Liver (tissue), 3 donors: ENCODE results near the gene ACACA.

Experiments
- CTCF ChIP-seq: fragments of 150-350 bp; IDR thresholded peaks from 2 replicates; pipeline ENCODE4 v1.5.1; 2017; ENCODE audit warnings: improper control_type of control experiment, low read depth, low read length; ENCODE audit not compliant: missing input control
- EGR1 ChIP-seq, 2 donors: IDR thresholded peaks; 2 replicates each; pipeline ENCODE4 v1.6.1; 2016 to 2018; ENCODE audit warnings: antibody characterized with exemption in 2 of 2, low read depth in 2 of 2
- FOXA1 ChIP-seq: IDR thresholded peaks from 2 replicates; pipeline ENCODE4 v1.6.1; 2016; ENCODE audit warnings: antibody characterized with exemption
- GABPA ChIP-seq, 2 donors: IDR thresholded peaks in 1 of 2; conservative IDR thresholded peaks in 1 of 2; 2 replicates each; pipeline ENCODE4 v1.6.1; 2016; ENCODE audit warnings: antibody characterized with exemption in 2 of 2, mild to moderate bottlenecking in 1 of 2, moderate library complexity in 1 of 2
- MAX ChIP-seq: IDR thresholded peaks from 2 replicates; pipeline ENCODE4 v1.6.1; 2016; ENCODE audit warnings: antibody characterized with exemption
- REST ChIP-seq: IDR thresholded peaks from 2 replicates; pipeline ENCODE4 v1.6.1; 2016; ENCODE audit warnings: antibody characterized with exemption, mild to moderate bottlenecking
- RXRA ChIP-seq, 2 donors: IDR thresholded peaks; 2 replicates each; pipeline ENCODE4 v1.6.1; 2017 to 2018; ENCODE audit warnings: antibody characterized with exemption in 2 of 2, mild to moderate bottlenecking in 1 of 2
- SP1 ChIP-seq: IDR thresholded peaks from 2 replicates; pipeline ENCODE4 v1.6.1; 2018; ENCODE audit warnings: antibody characterized with exemption, mild to moderate bottlenecking
- TAF1 ChIP-seq: conservative IDR thresholded peaks from 2 replicates; pipeline ENCODE4 v1.6.1; 2016; ENCODE audit warnings: antibody characterized with exemption, mild to moderate bottlenecking
- YY1 ChIP-seq: IDR thresholded peaks from 2 replicates; pipeline ENCODE4 v1.6.1; 2016; ENCODE audit warnings: antibody characterized with exemption, mild to moderate bottlenecking
- ZBTB33 ChIP-seq: IDR thresholded peaks from 2 replicates; pipeline ENCODE4 v1.6.1; 2016; ENCODE audit warnings: antibody characterized with exemption
- donor health status: healthy.
- donor health status: healthy.

- TF ChIP-seq REST (no peak), YY1 (no peak), CTCF (no peak), ZBTB33 (no peak), TAF1 (no peak), RXRA (IDR thresholded peaks at IDR 0.05) (no peak), EGR1 (IDR thresholded peaks at IDR 0.05; ENCODE audit: low read depth in 2 of 2) (no peak), SP1 (no peak), GABPA (IDR thresholded peaks at IDR 0.05 in 1 of 2, conservative IDR thresholded peaks at IDR 0.05 in 1 of 2) (no peak), MAX (no peak), FOXA1 (no peak)
Measured at GRCh38 chr17:37399265-37399803, 7.3 kb downstream of the ACACA start.
